Measurements from ENCODE around the gene COMMD4.

DNA sequence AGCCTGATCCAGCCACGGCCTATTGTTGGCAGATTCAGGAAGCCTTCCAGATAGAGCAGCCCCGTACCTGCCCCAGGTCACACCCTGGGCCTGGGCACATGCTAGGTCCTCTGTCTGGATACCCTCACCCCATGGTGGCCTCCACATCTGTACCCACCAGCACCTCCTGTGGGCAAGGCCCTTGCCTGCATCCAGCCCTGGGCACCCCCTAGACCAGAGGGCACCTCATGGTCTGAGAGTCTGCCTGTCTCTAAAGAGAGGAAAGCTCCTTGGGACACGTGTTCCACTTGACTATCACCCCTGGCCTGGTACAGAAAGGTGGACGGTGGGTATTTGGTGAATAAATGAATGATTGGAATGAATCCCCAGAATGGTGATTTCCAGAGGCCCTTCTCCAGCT is 8.9 kb upstream of the COMMD4 start:
- no peak for TF ChIP-seq EZH2 (IDR thresholded peaks at IDR 0.05; ENCODE audit: low read length, missing control alignments)
- TF ChIP-seq, protein P1, sequence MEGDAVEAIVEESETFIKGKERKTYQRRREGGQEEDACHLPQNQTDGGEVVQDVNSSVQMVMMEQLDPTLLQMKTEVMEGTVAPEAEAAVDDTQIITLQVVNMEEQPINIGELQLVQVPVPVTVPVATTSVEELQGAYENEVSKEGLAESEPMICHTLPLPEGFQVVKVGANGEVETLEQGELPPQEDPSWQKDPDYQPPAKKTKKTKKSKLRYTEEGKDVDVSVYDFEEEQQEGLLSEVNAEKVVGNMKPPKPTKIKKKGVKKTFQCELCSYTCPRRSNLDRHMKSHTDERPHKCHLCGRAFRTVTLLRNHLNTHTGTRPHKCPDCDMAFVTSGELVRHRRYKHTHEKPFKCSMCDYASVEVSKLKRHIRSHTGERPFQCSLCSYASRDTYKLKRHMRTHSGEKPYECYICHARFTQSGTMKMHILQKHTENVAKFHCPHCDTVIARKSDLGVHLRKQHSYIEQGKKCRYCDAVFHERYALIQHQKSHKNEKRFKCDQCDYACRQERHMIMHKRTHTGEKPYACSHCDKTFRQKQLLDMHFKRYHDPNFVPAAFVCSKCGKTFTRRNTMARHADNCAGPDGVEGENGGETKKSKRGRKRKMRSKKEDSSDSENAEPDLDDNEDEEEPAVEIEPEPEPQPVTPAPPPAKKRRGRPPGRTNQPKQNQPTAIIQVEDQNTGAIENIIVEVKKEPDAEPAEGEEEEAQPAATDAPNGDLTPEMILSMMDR (conservative IDR thresholded peaks at IDR 0.05 in 1 of 2, IDR thresholded peaks at IDR 0.05 in 1 of 2; ENCODE audit: low read depth in 1 of 2, low read length in 2 of 2), result no peak

Measured in fibroblast of lung (primary cell).